ENCODE results near the gene ENPP7. TPM values are rescaled to one million over a fixed set of nuclear protein-coding genes. Genes with fewer than 3 reads are reported as not detected.

The ENPP7 gene
- not detected in 5 replicates for total RNA-seq (2022; extraction: Qiagen RNA extraction)

GRCh38 chr17:79730769-79731483 lies at the start of gene ENPP7:
TSS of gene ENPP7 (plus strand) at chr17:79730943. CDS start at chr17:79731140, 197 bp downstream.

GRCh38 chr17:79777894-79778503 lies 47.3 kb downstream of the ENPP7 start, which contains the start of gene CBX2:
TSS of gene CBX2 (plus strand) at chr17:79778148. CDS start at chr17:79778236, 88 bp downstream.

Other genes starting within 250 kb of the ENPP7 start
- gene RBFOX3, start 119.9 kb upstream of the ENPP7 start, total RNA-seq (2022; extraction: Qiagen RNA extraction), result 3.4 to 5.6 TPM (median 5.2 TPM) in 5 replicates
- gene CBX2, start 47.2 kb downstream of the ENPP7 start, total RNA-seq (2022; extraction: Qiagen RNA extraction), result 13.1 to 19.0 TPM (median 16.9 TPM) in 5 replicates
- gene CBX8, start 66.1 kb downstream of the ENPP7 start, total RNA-seq (2022; extraction: Qiagen RNA extraction), result 9.4 to 18.3 TPM (median 16.9 TPM) in 5 replicates
- 26.8 to 38.7 TPM (median 35.5 TPM) in 5 replicates for gene CBX4, start 108.5 kb downstream of the ENPP7 start, total RNA-seq (2022; extraction: Qiagen RNA extraction)